MM.1S (cell line): Measurements from ENCODE around the gene DOK4.

Experiments used
- DNase-seq: peaks from one replicate; pipeline ENCODE4 v3.0.0-alpha.2; 2015
- H2AFZ ChIP-seq: fragments of 300-600 bp; sonication (generic); 2 replicates; pipeline ENCODE4 v1.6.0; 2016; ENCODE audit warnings: antibody characterized with exemption, low read length
- H3F3A ChIP-seq: fragments of 300-600 bp; sonication (generic); 2 replicates; pipeline ENCODE4 v1.6.1; 2016; ENCODE audit warnings: mild to moderate bottlenecking, antibody characterized with exemption, low read length, moderate library complexity, mixed read lengths; ENCODE audit not compliant: insufficient read depth
- H3K27ac ChIP-seq: fragments of 300-600 bp; sonication (generic); 2 replicates; pipeline ENCODE4 v1.5.1; 2016; ENCODE audit warnings: mild to moderate bottlenecking, low read length
- H3K27me3 ChIP-seq: fragments of 300-600 bp; sonication (generic); replicated peaks from 2 replicates; pipeline ENCODE4 v1.6.0; 2016; ENCODE audit warnings: low read length; ENCODE audit not compliant: insufficient read depth
- H3K36me3 ChIP-seq: fragments of 300-600 bp; sonication (generic); replicated peaks from 2 replicates; pipeline ENCODE4 v1.6.1; 2016; ENCODE audit warnings: mild to moderate bottlenecking, low read length, mixed read lengths; ENCODE audit not compliant: insufficient read depth
- H3K4me1 ChIP-seq: fragments of 300-600 bp; sonication (generic); 2 replicates; pipeline ENCODE4 v1.6.1; 2016; ENCODE audit warnings: low read length, mixed read lengths
- H3K4me2 ChIP-seq: fragments of 300-600 bp; sonication (generic); 2 replicates; pipeline ENCODE4 v1.6.0; 2016; ENCODE audit warnings: low read depth, low read length
- H3K4me3 ChIP-seq: fragments of 300-600 bp; sonication (generic); 2 replicates; pipeline ENCODE4 v1.5.1; 2016; ENCODE audit warnings: low read length, mixed read lengths
- H3K79me2 ChIP-seq: fragments of 300-600 bp; sonication (generic); 2 replicates; pipeline ENCODE4 v1.6.1; 2016; ENCODE audit warnings: mixed run types, low read length, mixed read lengths
- H3K9ac ChIP-seq: fragments of 300-600 bp; sonication (generic); 2 replicates; pipeline ENCODE4 v1.6.1; 2016; ENCODE audit warnings: low read length, mixed read lengths
- H3K9me2 ChIP-seq: fragments of 300-600 bp; sonication (generic); replicated peaks from 2 replicates; pipeline ENCODE4 v1.6.1; 2016; ENCODE audit warnings: mild to moderate bottlenecking, low read length, mixed read lengths; ENCODE audit not compliant: insufficient read depth
- H3K9me3 ChIP-seq: fragments of 300-600 bp; sonication (generic); replicated peaks from 2 replicates; pipeline ENCODE4 v1.6.1; 2016; ENCODE audit warnings: mild to moderate bottlenecking, low read length, mixed read lengths; ENCODE audit not compliant: insufficient read depth
- H4K20me1 ChIP-seq: fragments of 300-600 bp; sonication (generic); 2 replicates; pipeline ENCODE4 v1.6.1; 2016; ENCODE audit warnings: mild to moderate bottlenecking, low read length, moderate library complexity, mixed read lengths; ENCODE audit not compliant: insufficient read depth
- EZH2 ChIP-seq: fragments of 300-600 bp; sonication (generic); optimal IDR thresholded peaks from 2 replicates; pipeline ENCODE3; 2017; ENCODE audit warnings: low read depth, mild to moderate bottlenecking, antibody characterized with exemption, low read length, mixed read lengths
- EZH2phosphoT487 ChIP-seq: fragments of 300-600 bp; sonication (generic); IDR thresholded peaks from 2 replicates; pipeline ENCODE4 v1.6.1; 2018; ENCODE audit warnings: antibody characterized with exemption, low read length
- TF ChIP-seq, protein P1 (sequence below): fragments of 300-600 bp; sonication (generic); IDR thresholded peaks from 2 replicates; pipeline ENCODE4 v1.5.1; 2016; ENCODE audit warnings: antibody characterized with exemption, low read length, mixed read lengths

DOK4 gene

DNA sequence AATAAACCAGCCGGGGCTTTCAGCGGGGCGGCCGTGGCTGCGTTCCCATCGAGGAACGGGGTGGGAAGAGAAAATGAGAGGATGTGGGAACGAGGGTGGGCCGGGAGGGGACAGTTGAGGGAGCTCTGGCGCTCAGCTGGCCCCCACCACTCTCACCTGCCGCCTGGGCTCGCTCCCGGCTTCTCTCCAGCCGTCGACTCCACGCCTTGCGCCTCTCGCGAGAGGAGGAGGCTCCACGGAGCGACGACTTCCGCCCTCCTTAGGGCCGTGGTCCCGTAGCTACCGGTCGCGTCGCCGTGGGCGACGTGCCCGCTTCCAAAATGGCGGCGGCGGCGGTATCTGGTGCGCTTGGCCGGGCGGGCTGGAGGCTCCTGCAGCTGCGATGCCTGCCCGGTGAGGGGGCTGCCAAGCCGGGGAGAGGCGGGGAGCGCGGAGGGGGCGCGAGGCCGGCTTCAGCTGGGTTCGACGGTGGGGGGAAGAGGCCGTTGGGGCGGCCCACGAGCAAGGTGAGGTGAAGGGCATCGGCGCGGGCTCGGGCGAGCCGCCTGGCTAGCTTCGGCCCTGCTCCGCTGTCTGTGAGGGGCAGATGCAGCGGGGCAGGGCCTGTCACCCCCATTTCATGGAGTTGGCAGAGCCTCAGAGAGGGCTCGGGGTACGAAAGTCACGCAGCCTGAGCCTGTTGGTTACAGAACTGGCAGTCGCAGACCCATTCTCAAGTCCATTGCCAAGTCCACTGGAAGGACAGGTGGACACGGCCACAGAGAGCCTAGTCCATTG, 38.9 kb downstream of the DOK4 start, which contains the start of the genes CIAPIN1 and COQ9:
CIAPIN1 (minus strand) TSS at position 200 of the 777 bp plus-strand sequence. CDS start 6,457 bp downstream, outside the sequence.
COQ9 (plus strand) TSS at position 294 of the 777 bp plus-strand sequence; CDS start at position 321, 27 bp downstream.
- Histone ChIP-seq H3K27ac (peak within 1 kb of the TSS; percentile 64), H3K9ac (peak within 1 kb of the TSS; percentile 99)

DNA sequence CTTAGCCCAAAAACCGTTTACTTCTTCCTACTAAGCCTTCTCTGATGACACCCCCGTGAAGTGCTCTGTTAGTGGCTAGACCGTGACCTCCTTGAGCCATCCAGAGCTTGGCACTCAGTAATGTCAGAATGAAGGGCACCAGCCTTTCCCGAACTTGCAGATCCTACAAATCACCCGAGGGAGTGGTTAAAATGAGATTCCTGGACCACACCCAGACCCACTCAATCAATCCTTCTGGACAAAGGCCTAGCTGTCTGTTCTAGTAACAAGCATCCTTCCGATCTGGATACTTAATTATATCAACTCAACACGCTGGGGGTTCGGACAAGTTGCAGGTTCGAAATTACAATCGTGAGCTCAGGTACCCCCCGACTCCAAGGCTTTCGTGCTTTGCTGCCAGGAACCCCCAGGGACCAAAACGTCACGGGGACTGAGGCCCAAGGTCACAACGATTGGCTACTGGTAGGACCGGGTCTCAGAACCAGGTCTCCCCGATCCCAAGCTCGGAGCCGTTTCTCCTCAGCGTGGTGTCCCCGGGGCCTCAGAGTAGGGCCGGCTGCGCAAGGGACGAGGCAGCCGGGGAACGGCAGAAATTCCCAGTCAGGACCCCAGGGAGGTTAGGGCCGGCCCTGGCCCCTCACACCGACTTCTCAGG, 39.6 kb downstream of the DOK4 start:
- DNase-seq, result peak; percentile 28
- H3K27ac ChIP-seq, result peak overlapping the region; percentile 42; the same call in 1 of the 2 replicates
- H4K20me1 ChIP-seq, result no peaks in the 10 kb centered on the region
- no peaks in the 10 kb centered on the region for H3K36me3 ChIP-seq
- peaks cover 8% of the 10 kb centered on the region; the same call in 1 of the 2 replicates for H3K4me1 ChIP-seq
- peak overlapping the region; percentile 61 for H3K4me2 ChIP-seq
- H3K4me3 ChIP-seq, result peak overlapping the region; percentile 95
- H3K9me2 ChIP-seq, result no peaks in the 10 kb centered on the region
- H3K27me3 ChIP-seq, result no peaks in the 10 kb centered on the region
- H3K9ac ChIP-seq, result peak overlapping the region; percentile 99
- TF ChIP-seq, protein P1, sequence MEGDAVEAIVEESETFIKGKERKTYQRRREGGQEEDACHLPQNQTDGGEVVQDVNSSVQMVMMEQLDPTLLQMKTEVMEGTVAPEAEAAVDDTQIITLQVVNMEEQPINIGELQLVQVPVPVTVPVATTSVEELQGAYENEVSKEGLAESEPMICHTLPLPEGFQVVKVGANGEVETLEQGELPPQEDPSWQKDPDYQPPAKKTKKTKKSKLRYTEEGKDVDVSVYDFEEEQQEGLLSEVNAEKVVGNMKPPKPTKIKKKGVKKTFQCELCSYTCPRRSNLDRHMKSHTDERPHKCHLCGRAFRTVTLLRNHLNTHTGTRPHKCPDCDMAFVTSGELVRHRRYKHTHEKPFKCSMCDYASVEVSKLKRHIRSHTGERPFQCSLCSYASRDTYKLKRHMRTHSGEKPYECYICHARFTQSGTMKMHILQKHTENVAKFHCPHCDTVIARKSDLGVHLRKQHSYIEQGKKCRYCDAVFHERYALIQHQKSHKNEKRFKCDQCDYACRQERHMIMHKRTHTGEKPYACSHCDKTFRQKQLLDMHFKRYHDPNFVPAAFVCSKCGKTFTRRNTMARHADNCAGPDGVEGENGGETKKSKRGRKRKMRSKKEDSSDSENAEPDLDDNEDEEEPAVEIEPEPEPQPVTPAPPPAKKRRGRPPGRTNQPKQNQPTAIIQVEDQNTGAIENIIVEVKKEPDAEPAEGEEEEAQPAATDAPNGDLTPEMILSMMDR, result no peak
- no peaks in the 10 kb centered on the region for H3F3A ChIP-seq
- no peaks in the 10 kb centered on the region for H3K9me3 ChIP-seq
- peaks cover 72% of the 10 kb centered on the region for H3K79me2 ChIP-seq
- peak overlapping the region; percentile 92 for H2AFZ ChIP-seq

More for the DNA sequence above, 38.9 kb downstream of the DOK4 start, which contains the start of the genes CIAPIN1 and COQ9:
- 0 out of 2 replicates have a peak, but pooled peaks cover 4% of the 10 kb centered on the region for H3K36me3 ChIP-seq
- H3K4me2 ChIP-seq, result peak within 1 kb of the TSS; percentile 93
- peak; percentile 95 for DNase-seq
- H2AFZ ChIP-seq, result peak within 1 kb of the TSS; percentile 92
- no peaks in the 10 kb centered on the region for H3K9me2 ChIP-seq
- H3K27me3 ChIP-seq, result no peaks in the 10 kb centered on the region
- no peaks in the 10 kb centered on the region for H3F3A ChIP-seq
- TF ChIP-seq EZH2 (no peak), EZH2phosphoT487 (no peak)
- TF ChIP-seq, protein P1, result no peak
- peak within 1 kb of the TSS; percentile 95 for H3K4me3 ChIP-seq
- no peaks in the 10 kb centered on the region for H3K9me3 ChIP-seq
- peaks cover 69% of the 10 kb centered on the region for H3K79me2 ChIP-seq
- peaks cover 8% of the 10 kb centered on the region; the same call in 1 of the 2 replicates for H3K4me1 ChIP-seq
- no peaks in the 10 kb centered on the region for H4K20me1 ChIP-seq

DNA sequence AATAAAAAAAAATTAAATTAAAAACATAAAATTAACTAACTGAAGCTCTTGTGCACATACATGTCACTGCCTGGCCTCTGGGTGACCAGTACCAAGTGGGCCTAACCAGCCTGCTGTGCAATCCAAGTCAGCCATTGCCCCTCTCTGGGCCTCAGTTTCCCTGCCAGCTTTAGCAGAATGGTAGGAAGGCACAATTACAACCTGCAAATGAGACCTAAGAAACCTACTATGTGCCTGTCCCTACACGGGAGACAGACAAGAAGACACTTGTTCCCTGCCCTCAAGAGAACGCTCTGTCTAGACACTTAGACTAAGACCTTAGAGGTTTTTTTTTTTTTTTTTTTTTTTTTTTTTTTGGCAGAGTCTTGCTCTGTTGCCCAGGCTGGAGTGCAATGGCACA, 40.8 kb downstream of the DOK4 start:
- H3K36me3 ChIP-seq, result no peaks in the 10 kb centered on the region
- no peaks in the 10 kb centered on the region for H3K27me3 ChIP-seq
- H2AFZ ChIP-seq, result no peak overlapping the region
- DNase-seq, result no peak
- no peak overlapping the region for H3K9ac ChIP-seq
- no peaks in the 10 kb centered on the region for H3K9me2 ChIP-seq
- no peaks in the 10 kb centered on the region for H4K20me1 ChIP-seq
- H3K9me3 ChIP-seq, result no peaks in the 10 kb centered on the region
- H3K4me1 ChIP-seq, result peaks cover 8% of the 10 kb centered on the region; the same call in 1 of the 2 replicates
- no peak overlapping the region for H3K4me3 ChIP-seq
- no peak overlapping the region for H3K4me2 ChIP-seq
- TF ChIP-seq, protein P1, result no peak
- H3K27ac ChIP-seq, result no peak overlapping the region
- H3F3A ChIP-seq, result no peaks in the 10 kb centered on the region
- H3K79me2 ChIP-seq, result peaks cover 84% of the 10 kb centered on the region
